IMR-90 (cell line): ENCODE data around the gene CAPN10. TPM values are rescaled to one million over a fixed set of nuclear protein-coding genes. Genes with fewer than 3 reads are reported as not detected.

ENCODE experiments used
- ATAC-seq: fragments of 200-7000 bp; cut with Tn5 transposase; 2 replicates; pipeline ENCODE4 v1.9.1; 2020; ENCODE audit warnings: low read depth, mild to moderate bottlenecking, moderate library complexity
- BruUV-seq: library from RNA; stranded (reverse); fragments of 400-500 nt; replicated peaks from 2 replicates; lab custom pipeline; 2021; lab: Mats Ljungman, UMichigan
- CTCF ChIA-PET: fragments of 300-600 bp; formaldehyde crosslinking; extraction: SDS; loops from one replicate; lab custom pipeline; 2021; ENCODE audit warnings: antibody characterized with exemption; lab: Yijun Ruan, JAX
- POLR2A ChIA-PET: fragments of 300-600 bp; sonication (Branson Sonifier 250); formaldehyde crosslinking; loops from one replicate; lab custom pipeline; 2022; ENCODE audit warnings: antibody characterized with exemption; ENCODE audit not compliant: unreplicated experiment; lab: Charles Lee
- DNase-seq: peaks from one replicate; pipeline ENCODE4 v3.0.0; 2013
- H2AFZ ChIP-seq: replicated peaks from 2 replicates; pipeline ENCODE3; 2013; ENCODE audit warnings: low read length, mild to moderate bottlenecking; ENCODE audit not compliant: poor library complexity
- H2AK5ac ChIP-seq: 2 replicates; pipeline ENCODE4 v1.6.1; 2013; ENCODE audit warnings: low read depth, low read length, inconsistent platforms
- H2AK9ac ChIP-seq: replicated peaks from 2 replicates; pipeline ENCODE3; 2013; ENCODE audit warnings: mild to moderate bottlenecking, low read depth, low read length, moderate library complexity; ENCODE audit not compliant: poor library complexity
- H2BK120ac ChIP-seq: 2 replicates; pipeline ENCODE4 v1.6.1; 2013; ENCODE audit warnings: low read depth, low read length, inconsistent platforms
- H2BK15ac ChIP-seq: 3 replicates; pipeline ENCODE4 v1.6.1; 2013; ENCODE audit warnings: low read depth, low read length, inconsistent platforms
- H2BK20ac ChIP-seq: 2 replicates; pipeline ENCODE4 v1.6.1; 2013; ENCODE audit warnings: low read depth, mild to moderate bottlenecking, inconsistent platforms, low read length, moderate library complexity
- H2BK5ac ChIP-seq: 2 replicates; pipeline ENCODE4 v1.6.1; 2013; ENCODE audit warnings: mild to moderate bottlenecking, low read depth, low read length, inconsistent platforms; ENCODE audit not compliant: poor library complexity, severe bottlenecking
- H3K14ac ChIP-seq: replicated peaks from 2 replicates; pipeline ENCODE4 v1.6.1; 2013; ENCODE audit warnings: low read depth, low read length, inconsistent platforms
- H3K18ac ChIP-seq: 2 replicates; pipeline ENCODE4 v1.6.1; 2013; ENCODE audit warnings: low read depth, low read length, control low read depth
- H3K23ac ChIP-seq: 2 replicates; pipeline ENCODE4 v1.6.1; 2013; ENCODE audit warnings: low read depth, low read length, inconsistent platforms
- H3K27ac ChIP-seq: 2 replicates; pipeline ENCODE4 v1.5.1; 2013; ENCODE audit warnings: mild to moderate bottlenecking, control low read depth, low read length; ENCODE audit not compliant: insufficient read depth
- H3K27me3 ChIP-seq: 2 replicates; pipeline ENCODE4 v1.6.1; 2013; ENCODE audit warnings: low read length; ENCODE audit not compliant: control insufficient read depth, insufficient read depth
- H3K36me3 ChIP-seq: 2 replicates; pipeline ENCODE4 v1.6.1; 2013; ENCODE audit warnings: low read length, mixed read lengths; ENCODE audit not compliant: control insufficient read depth, insufficient read depth
- H3K4ac ChIP-seq: 2 replicates; pipeline ENCODE4 v1.6.1; 2013; ENCODE audit warnings: low read depth, low read length, inconsistent platforms
- H3K4me1 ChIP-seq: 2 replicates; pipeline ENCODE4 v1.6.1; 2013; ENCODE audit warnings: low read length, mixed read lengths; ENCODE audit not compliant: control insufficient read depth, insufficient read depth
- H3K4me2 ChIP-seq: 2 replicates; pipeline ENCODE4 v1.6.1; 2013; ENCODE audit warnings: low read depth, mild to moderate bottlenecking, control low read depth, low read length, moderate library complexity
- H3K4me3 ChIP-seq: 2 replicates; pipeline ENCODE4 v1.5.1; 2013; ENCODE audit warnings: low read depth, mild to moderate bottlenecking, control low read depth, low read length, moderate library complexity; ENCODE audit not compliant: insufficient read depth
- H3K56ac ChIP-seq: 2 replicates; pipeline ENCODE4 v1.6.1; 2013; ENCODE audit warnings: low read length, inconsistent platforms; ENCODE audit not compliant: insufficient read depth; ENCODE audit errors: extremely low read depth
- H3K79me1 ChIP-seq, 2 experiments: 2 replicates each; pipeline ENCODE4 v1.6.1; 2013; ENCODE audit warnings: low read length in 2 of 2, inconsistent platforms in 1 of 2, low read depth in 1 of 2
- H3K9ac ChIP-seq: 2 replicates; pipeline ENCODE4 v1.6.1; 2013; ENCODE audit warnings: low read depth, low read length, control low read depth
- H3K9me1 ChIP-seq: 2 replicates; pipeline ENCODE4 v1.6.1; 2013; ENCODE audit warnings: low read length, inconsistent platforms; ENCODE audit not compliant: insufficient read depth
- H3K9me3 ChIP-seq: 2 replicates; pipeline ENCODE4 v1.6.1; 2013; ENCODE audit warnings: low read length; ENCODE audit not compliant: control insufficient read depth, insufficient read depth
- H4K20me1 ChIP-seq: 2 replicates; pipeline ENCODE4 v1.6.1; 2013; ENCODE audit warnings: low read length, inconsistent platforms; ENCODE audit not compliant: insufficient read depth
- H4K5ac ChIP-seq: 2 replicates; pipeline ENCODE4 v1.6.1; 2013; ENCODE audit warnings: mild to moderate bottlenecking, low read depth, low read length, control low read depth
- H4K8ac ChIP-seq, 2 experiments: 2 replicates each; pipeline ENCODE4 v1.6.1; 2013; ENCODE audit warnings: low read depth in 2 of 2, low read length in 2 of 2, control low read depth in 1 of 2, inconsistent platforms in 1 of 2
- H4K91ac ChIP-seq: 2 replicates; pipeline ENCODE4 v1.6.1; 2013; ENCODE audit warnings: low read depth, low read length, inconsistent platforms; ENCODE audit not compliant: insufficient read depth
- CHD1 ChIP-seq: IDR thresholded peaks from 2 replicates; pipeline ENCODE4 v1.6.1; 2012; ENCODE audit warnings: low read depth, low read length, improper control_type of control experiment
- MAFK ChIP-seq: IDR thresholded peaks from 2 replicates; pipeline ENCODE4 v1.6.1; 2012; ENCODE audit warnings: low read depth, low read length, improper control_type of control experiment
- MAZ ChIP-seq: IDR thresholded peaks from 2 replicates; pipeline ENCODE4 v1.6.1; 2012; ENCODE audit warnings: low read depth, mild to moderate bottlenecking, low read length, improper control_type of control experiment, moderate library complexity, borderline replicate concordance
- SMC3 ChIP-seq: fragments of 150-350 bp; IDR thresholded peaks from 2 replicates; pipeline ENCODE4 v1.6.1; 2016; ENCODE audit warnings: low read depth, mild to moderate bottlenecking, antibody characterized with exemption, low read length, moderate library complexity
- USF2 ChIP-seq: fragments of 150-350 bp; IDR thresholded peaks from 2 replicates; pipeline ENCODE4 v1.6.1; 2017; ENCODE audit warnings: mild to moderate bottlenecking, antibody characterized with exemption, low read length, low read depth
- WGBS, 2 experiments: methylation state at CpG; one replicate each; pipeline versions ENCODE4 v1.1.5 to v1.1.7; 2013; ENCODE audit warnings: missing lambda C conversion rate in 2 of 2; ENCODE audit not compliant: insufficient read length in 1 of 2; ENCODE audit errors: extremely low coverage in 2 of 2; 5-methylcytosine and 5-hydroxymethylcytosine counted together
- dilution Hi-C: fragments of 300-500 bp; cut with HindIII; formaldehyde crosslinking; loops from one replicate; pipeline ENCODE4 v1.14.3; 2018; ENCODE audit warnings: low sequenced_read_pairs; ENCODE audit not compliant: unreplicated experiment
- in situ Hi-C: fragments of 300-500 bp; cut with MboI; formaldehyde crosslinking; loops from 3 replicates; pipeline ENCODE4 v1.14.3; 2019; ENCODE audit warnings: low sequenced_read_pairs, inconsistent platforms, mixed read lengths
- intact Hi-C: fragments of 100-400 bp; cut with micrococcal nuclease; formaldehyde crosslinking; loops from 2 replicates; pipeline ENCODE4 v1.10.0; 2022
- polyA plus RNA-seq, 3 experiments: library from polyadenylated mRNA; depleted of rRNA; stranded (reverse); fragments of >200 nt; gene quantifications; 2 replicates each; pipeline ENCODE4 v1.2.3, GENCODE V29; 2012; ENCODE audit warnings: low replicate concordance in 1 of 3
- total RNA-seq: library from RNA; depleted of rRNA; stranded (reverse); fragments of >200 nt; gene quantifications from 2 replicates; pipeline ENCODE4 v1.2.3, GENCODE V29; 2012
- TF ChIP-seq, protein P1 (sequence below): conservative IDR thresholded peaks from 2 replicates; pipeline ENCODE4 v1.5.1; 2012; ENCODE audit warnings: mild to moderate bottlenecking, low read depth, low read length, improper control_type of control experiment
- TF ChIP-seq, protein P2 (sequence below): fragments of 150-350 bp; IDR thresholded peaks from 2 replicates; pipeline ENCODE4 v1.6.1; 2016; ENCODE audit warnings: low read depth, mild to moderate bottlenecking, low read length, moderate library complexity, borderline replicate concordance

CAPN10 gene
- total and polyA plus RNA-seq, 2 of the 4 experiments (the other 2 are of a cell fraction), result 6.3 to 20.9 TPM

- dilution Hi-C loops, result no loop called here
- Histone ChIP-seq H3K79me1 (no peaks in the 10 kb centered on the region), H3K9me3 (no peaks in the 10 kb centered on the region), H3K9ac (no peak overlapping the region), H3K27ac (no peak overlapping the region), H3K23ac (no peak overlapping the region), H3K4ac (no peak overlapping the region), H3K4me3 (no peak overlapping the region), H3K27me3 (no peaks in the 10 kb centered on the region), H2BK20ac (no peak overlapping the region), H2BK15ac (no peak overlapping the region), H2AK5ac (no peak overlapping the region), H3K4me2 (no peak overlapping the region), H2AFZ (no peak overlapping the region), H4K5ac (no peak overlapping the region), H4K20me1 (no peaks in the 10 kb centered on the region), H3K18ac (no peak overlapping the region), H2BK120ac (no peak overlapping the region), H2BK5ac (no peak overlapping the region), H3K36me3 (peaks cover 19% of the 10 kb centered on the region), H3K4me1 (no peaks in the 10 kb centered on the region), H2AK9ac (no peak overlapping the region), H3K14ac (no peak overlapping the region), H4K91ac (no peak overlapping the region), H3K9me1 (no peaks in the 10 kb centered on the region; the same call in 1 of the 2 replicates), H4K8ac (no peak overlapping the region), H3K56ac (no peak overlapping the region)
- BruUV-seq, result no TSS peak
- DNase-seq, result no peak
- intact Hi-C loops, result no loop called here
- TF ChIP-seq, protein P1, sequence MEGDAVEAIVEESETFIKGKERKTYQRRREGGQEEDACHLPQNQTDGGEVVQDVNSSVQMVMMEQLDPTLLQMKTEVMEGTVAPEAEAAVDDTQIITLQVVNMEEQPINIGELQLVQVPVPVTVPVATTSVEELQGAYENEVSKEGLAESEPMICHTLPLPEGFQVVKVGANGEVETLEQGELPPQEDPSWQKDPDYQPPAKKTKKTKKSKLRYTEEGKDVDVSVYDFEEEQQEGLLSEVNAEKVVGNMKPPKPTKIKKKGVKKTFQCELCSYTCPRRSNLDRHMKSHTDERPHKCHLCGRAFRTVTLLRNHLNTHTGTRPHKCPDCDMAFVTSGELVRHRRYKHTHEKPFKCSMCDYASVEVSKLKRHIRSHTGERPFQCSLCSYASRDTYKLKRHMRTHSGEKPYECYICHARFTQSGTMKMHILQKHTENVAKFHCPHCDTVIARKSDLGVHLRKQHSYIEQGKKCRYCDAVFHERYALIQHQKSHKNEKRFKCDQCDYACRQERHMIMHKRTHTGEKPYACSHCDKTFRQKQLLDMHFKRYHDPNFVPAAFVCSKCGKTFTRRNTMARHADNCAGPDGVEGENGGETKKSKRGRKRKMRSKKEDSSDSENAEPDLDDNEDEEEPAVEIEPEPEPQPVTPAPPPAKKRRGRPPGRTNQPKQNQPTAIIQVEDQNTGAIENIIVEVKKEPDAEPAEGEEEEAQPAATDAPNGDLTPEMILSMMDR, result no peak
- no peak for TF ChIP-seq MAFK
- no peak for TF ChIP-seq CHD1
- no peak for TF ChIP-seq USF2
- TF ChIP-seq, protein P2, sequence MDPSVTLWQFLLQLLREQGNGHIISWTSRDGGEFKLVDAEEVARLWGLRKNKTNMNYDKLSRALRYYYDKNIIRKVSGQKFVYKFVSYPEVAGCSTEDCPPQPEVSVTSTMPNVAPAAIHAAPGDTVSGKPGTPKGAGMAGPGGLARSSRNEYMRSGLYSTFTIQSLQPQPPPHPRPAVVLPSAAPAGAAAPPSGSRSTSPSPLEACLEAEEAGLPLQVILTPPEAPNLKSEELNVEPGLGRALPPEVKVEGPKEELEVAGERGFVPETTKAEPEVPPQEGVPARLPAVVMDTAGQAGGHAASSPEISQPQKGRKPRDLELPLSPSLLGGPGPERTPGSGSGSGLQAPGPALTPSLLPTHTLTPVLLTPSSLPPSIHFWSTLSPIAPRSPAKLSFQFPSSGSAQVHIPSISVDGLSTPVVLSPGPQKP, result no peak
- TF ChIP-seq MAZ, result no peak
- no peak for TF ChIP-seq SMC3
- ChIA-PET CTCF (no interaction called here), POLR2A (no interaction called here)
- ATAC-seq, result no peak
- in situ Hi-C loops, result no loop called here
- 100% methylated on average over 3 of the region's 16 CpGs; no CpG with 5 or more reads in 1 of the 2 experiments for WGBS, 2 experiments
These were observed 14.0 kb downstream of the CAPN10 start for GRCh38 chr2:240600451-240600961.
